Panc1 (cell line): ENCODE data around the gene ENAH.

ENCODE experiments used
- CTCF ChIP-seq: fragments of 450-650 bp; IDR thresholded peaks from 2 replicates; pipeline ENCODE4 v1.5.1; 2017; ENCODE audit warnings: mild to moderate bottlenecking
- POLR2AphosphoS5 ChIP-seq: IDR thresholded peaks from 2 replicates; pipeline ENCODE4 v1.6.1; 2012; ENCODE audit warnings: mild to moderate bottlenecking, low read depth, low read length, moderate library complexity
- REST ChIP-seq, 2 experiments: IDR thresholded peaks; 2 replicates each; pipeline ENCODE4 v1.6.1; 2011 to 2012; ENCODE audit warnings: low read depth in 2 of 2, control low read depth in 1 of 2, low read length in 1 of 2, mild to moderate bottlenecking in 1 of 2, moderate library complexity in 1 of 2; ENCODE audit not compliant: insufficient read depth in 1 of 2
- SIN3A ChIP-seq: IDR thresholded peaks from 2 replicates; pipeline ENCODE4 v1.6.1; 2012; ENCODE audit warnings: low read depth, mild to moderate bottlenecking, low read length, moderate library complexity, borderline replicate concordance; ENCODE audit not compliant: insufficient read depth
- TCF7L2 ChIP-seq: IDR thresholded peaks from 2 replicates; pipeline ENCODE4 v1.6.1; 2011; ENCODE audit warnings: mild to moderate bottlenecking, low read depth, low read length, inconsistent platforms

GRCh38 chr1:225500624-225501192, 152.2 kb downstream of the ENAH start:
- TF ChIP-seq CTCF = no peak
- no peak for TF ChIP-seq POLR2AphosphoS5
- TF ChIP-seq REST (IDR thresholded peaks at IDR 0.05; ENCODE audit: insufficient read depth in 1 of 2, low read depth in 2 of 2, low read length in 1 of 2) = no peak
- no peak for TF ChIP-seq TCF7L2
- TF ChIP-seq SIN3A = no peak
